NCI-H2081 (cell line): ENCODE data around the gene PPP6R1.
"Not testable (repeated sequence)": the region's sequence is repeated elsewhere in the genome, so short reads cannot be mapped to it uniquely, and the experiment has no call there.

ENCODE experiments used
- DNase-seq, 2 experiments: peaks; one replicate each; lab custom pipeline; 2025; lab: John Stamatoyannopoulos, UW

PPP6R1 gene

DNA sequence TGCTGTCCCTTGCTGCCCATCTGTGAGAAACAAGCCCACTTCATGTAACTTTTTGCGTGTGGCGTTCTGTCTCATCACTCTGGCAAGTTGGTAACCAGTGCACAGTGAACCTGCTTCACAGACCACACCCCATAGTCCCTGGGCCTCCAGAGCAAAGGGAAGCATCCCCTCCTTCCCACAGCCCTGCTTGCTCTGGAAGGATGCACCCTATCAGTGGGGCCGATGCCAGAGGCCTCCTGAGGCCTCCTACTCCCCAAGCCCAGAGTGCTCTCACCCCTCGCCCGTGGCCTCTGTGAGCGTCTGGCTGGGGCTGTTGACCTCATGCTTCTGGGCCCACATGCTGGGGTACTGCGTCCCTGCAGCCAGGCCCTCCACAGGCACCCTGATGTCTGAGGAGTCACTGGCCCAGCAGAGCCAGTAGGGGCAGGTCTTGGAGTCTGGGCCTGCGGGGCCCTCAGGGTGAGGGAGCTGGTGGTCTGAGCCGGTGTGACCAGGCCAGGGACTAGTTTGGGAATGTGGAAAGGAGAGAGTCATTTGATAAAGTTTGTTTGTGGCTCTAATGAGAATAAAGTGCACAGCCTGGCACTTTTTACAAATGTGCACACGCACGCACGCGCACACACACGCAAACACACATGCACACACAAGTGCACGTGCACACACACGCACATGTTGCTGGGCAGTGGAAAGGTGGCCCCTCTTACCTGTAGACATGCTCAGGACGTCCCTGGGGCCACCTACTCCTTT is 35.4 kb downstream of the PPP6R1 start:
- no peak for DNase-seq

- no peak for DNase-seq
Measured at GRCh38 chr19:55220525-55220924, 38.3 kb downstream of the PPP6R1 start.

DNA sequence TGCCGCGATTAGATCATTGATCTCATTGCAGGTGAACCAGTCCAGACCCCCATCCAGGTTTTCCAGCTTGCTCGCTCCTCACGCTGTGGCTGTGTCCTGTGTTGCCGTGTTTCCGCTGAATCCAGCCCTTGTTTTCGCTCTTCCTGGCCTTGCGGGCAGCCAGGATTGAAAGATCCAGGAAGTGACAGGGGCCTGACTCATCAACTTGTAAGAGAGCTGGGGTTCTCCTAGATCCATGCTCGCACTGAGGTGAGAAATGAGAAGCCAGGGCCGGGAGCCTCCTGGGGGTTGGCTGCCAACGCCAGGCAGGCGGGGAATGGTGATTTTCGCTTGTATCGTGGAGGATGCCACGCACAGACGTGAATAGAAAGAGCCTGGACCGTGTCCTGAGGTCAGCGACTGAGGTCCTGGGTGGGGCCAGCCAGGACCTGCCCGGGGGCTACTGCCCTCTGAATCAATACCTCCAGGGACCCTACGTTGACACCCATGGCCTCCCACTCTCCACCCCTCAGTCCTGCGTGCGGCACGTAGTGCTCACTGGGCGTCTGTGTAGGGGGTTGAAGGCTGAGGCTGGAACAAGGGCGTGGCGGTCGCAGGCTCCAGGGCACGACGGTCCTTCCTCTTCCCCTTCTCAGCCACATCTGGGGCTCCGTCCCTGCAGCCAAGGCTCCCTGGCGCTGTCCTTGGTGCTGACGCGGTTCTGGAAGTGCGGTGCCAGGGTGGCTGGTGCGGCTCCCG is 42.2 kb downstream of the PPP6R1 start:
- DNase-seq: peak; percentile 95 to 96

GRCh38 chr19:55213547-55213946 is 45.3 kb downstream of the PPP6R1 start:
- no peak for DNase-seq

- no peak for DNase-seq
Measured at GRCh38 chr19:55212447-55212846, 46.4 kb downstream of the PPP6R1 start.

DNA sequence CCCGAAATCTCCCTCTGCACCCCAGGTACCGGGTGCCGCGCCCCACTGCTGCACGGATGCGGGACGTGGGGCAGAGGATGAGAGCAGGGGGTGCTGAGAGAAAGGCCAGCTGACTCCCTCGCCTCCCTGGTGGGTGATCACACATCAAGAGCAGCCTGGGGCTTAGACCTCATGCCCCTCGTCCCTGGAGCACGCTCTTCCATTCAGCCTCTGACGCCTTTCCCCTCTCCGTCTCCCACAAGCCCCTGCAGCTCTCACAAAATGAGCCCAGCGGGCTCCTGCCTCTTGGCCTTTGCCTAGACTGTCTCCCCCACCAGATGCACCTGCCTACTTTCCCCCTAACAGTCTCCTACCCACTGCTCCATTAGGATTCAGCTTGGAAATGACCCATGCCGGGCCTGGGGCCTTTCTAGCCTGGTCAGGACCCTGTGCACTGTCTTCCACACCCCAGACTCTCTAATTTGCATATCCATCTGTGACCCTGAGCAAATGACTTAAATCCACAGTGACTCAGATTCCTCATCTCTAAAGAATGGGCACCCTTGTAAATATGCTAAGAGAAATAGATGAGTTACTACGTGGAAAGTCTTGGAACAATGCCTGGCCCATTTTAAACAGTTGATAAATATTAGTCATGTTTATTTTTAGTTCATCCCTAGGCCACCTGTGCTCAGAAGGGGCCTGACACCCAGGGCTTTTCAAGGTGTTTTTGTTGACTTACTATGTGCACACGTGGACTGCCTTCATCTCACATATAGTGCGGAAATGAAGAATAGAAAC is 48.9 kb downstream of the PPP6R1 start:
- DNase-seq: peak; percentile 10 to 64

- no peak for DNase-seq
Measured at GRCh38 chr19:55208880-55209692, 49.7 kb downstream of the PPP6R1 start, which contains the start of gene PTPRH. PTPRH (minus strand) TSS chr19:55209501; CDS start chr19:55209433, 68 bp downstream.

- DNase-seq: peak in 1 of 2 experiments; percentile 15
Measured at GRCh38 chr19:55206664-55207500, 51.9 kb downstream of the PPP6R1 start.

DNA sequence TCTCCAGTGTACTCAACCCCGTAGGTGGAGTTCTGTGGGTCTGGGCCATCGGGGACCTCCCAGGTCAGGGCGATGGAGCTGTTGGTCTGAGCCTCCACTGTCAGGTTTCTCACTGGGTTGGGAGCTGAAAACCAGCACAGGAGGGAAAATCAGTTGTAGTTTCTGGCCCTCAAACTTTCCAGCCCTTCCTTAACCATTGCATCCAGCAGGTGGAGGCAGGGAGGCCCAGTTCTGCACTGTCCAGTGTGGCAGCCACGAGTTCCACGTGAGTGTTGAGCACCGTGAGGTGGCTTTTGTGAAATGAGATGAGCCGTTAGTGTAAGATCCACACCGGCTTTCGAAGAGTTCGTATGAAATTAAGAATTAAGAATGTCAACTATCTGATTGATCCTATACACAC is 56.6 kb downstream of the PPP6R1 start:
- DNase-seq: not testable (repeated sequence)

- DNase-seq: no peak
Measured at GRCh38 chr19:55199620-55200204, 59.1 kb downstream of the PPP6R1 start.

DNA sequence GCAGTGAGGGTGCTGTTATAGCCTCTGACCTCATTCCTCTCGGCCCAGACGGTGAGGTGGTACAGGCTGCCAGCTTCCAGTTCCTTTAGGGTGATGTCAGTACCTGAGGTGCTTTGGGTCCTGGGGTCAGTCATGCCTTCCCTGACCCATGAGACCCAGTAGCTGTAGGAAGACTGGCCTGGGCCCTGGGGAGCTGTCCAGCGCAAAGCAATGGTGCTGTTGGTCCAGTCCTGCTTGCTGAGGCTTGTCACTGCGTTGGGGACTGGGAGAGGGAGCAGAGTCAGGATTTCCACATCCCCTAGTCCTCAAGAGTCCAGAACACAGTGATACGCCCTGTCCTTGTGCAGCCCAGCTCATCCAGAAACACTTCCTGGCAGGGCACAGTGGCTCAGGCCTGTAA is 60.2 kb downstream of the PPP6R1 start:
- no peak for DNase-seq

GRCh38 chr19:55197528-55197927 is 61.3 kb downstream of the PPP6R1 start:
- no peak for DNase-seq

DNA sequence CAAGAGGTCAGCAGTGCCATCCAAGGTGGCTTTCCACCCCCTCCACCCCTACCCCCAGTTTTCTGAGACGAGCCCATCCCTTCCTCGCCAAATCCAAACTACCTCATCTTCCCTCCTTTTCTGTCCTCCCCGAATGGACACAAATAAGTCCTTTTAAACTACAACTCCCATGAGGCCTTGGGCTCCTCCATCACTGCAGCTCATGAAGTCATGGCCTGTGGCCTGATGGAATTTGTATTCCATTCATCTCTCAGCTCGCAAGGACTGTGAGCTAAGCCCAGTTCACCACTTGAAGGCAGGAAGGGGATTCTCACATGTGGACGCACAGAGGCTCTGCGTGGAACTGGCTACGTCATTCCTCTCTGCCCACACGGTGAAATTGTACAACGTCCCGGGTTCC is 62.0 kb downstream of the PPP6R1 start:
- DNase-seq: no peak

- no peak for DNase-seq
Measured at GRCh38 chr19:55193481-55193880, 65.3 kb downstream of the PPP6R1 start.

- no peak for DNase-seq
Measured at GRCh38 chr19:55189403-55189835, 69.4 kb downstream of the PPP6R1 start.

DNA sequence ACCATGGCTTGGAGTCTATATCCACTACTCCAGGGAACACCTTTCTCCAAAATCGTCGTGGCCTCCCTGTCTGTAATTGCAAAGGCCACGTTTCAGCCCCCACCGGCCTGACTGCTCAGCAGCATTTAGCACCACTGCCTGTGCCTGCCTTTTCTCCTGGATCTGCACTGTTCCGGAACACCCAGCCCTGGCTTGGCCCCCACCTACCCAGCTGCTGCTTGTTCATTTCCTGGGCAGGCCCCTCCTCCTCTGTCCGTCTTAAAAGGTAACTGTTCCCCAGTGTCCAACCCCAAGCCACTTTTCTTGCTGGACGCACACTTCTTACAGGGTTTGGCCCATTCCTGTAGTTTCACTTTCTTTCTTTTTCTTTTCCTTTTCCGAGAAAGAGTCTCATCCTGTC is 70.2 kb downstream of the PPP6R1 start:
- no peak for DNase-seq

DNA sequence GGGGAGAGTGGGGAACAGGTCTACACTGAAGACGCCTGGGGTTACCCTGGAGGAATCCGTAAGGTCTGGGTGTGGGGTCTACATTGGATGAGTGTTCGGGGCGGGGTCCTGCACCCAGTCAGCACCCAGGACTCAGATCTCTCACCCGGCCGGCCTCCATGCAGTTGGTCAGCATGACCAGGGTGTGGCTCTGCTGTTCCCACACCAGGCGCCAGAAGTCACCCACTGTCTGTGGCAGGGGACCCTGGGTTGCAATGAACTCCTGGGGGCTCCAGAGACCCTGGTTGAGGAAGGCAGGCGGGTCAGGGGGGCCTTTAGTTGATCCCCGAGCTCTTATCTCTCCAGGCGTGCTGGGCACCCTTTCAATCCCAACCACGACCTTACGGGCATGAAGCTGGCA is 72.7 kb downstream of the PPP6R1 start:
- DNase-seq: no peak

- no peak for DNase-seq
Measured at GRCh38 chr19:55181740-55182139, 77.1 kb downstream of the PPP6R1 start.
